HEK293 (cell line): ENCODE data around the gene NEUROG3.
A peak's percentile ranks its signal among the peaks of the same experiment; 100 is the strongest.

Source experiments
- CTCF ChIA-PET: fragments of 350-600 bp; formaldehyde crosslinking; extraction: SDS; loops from one replicate; lab custom pipeline; 2021; ENCODE audit warnings: antibody characterized with exemption; lab: Yijun Ruan, JAX
- POLR2A ChIA-PET: fragments of 300-600 bp; formaldehyde crosslinking; extraction: SDS; loops from one replicate; lab custom pipeline; 2020; ENCODE audit warnings: antibody characterized with exemption, inconsistent platforms; lab: Yijun Ruan, JAX
- H3K27ac ChIP-seq: fragments of 200-500 bp; sonication (Bioruptor generic); 2 replicates; pipeline ENCODE4 v1.5.1; 2014; ENCODE audit warnings: low read depth, low read length, control low read depth, inconsistent platforms; ENCODE audit errors: extremely low read depth
- H3K36me3 ChIP-seq, 2 experiments: fragments of 200-500 bp in 1 of 2; sonication (Bioruptor generic) in 1 of 2; 1 replicate in 1 of 2; 2 replicates in 1 of 2; pipeline ENCODE4 v1.5.1; 2014 to 2017; ENCODE audit warnings: inconsistent platforms in 2 of 2, low read length in 2 of 2; ENCODE audit not compliant: control insufficient read depth in 2 of 2, insufficient read depth in 1 of 2
- H3K4me1 ChIP-seq: fragments of 200-500 bp; sonication (Bioruptor generic); 2 replicates; pipeline ENCODE4 v1.5.1; 2014; ENCODE audit warnings: mild to moderate bottlenecking, low read length, inconsistent platforms; ENCODE audit not compliant: control insufficient read depth, insufficient read depth
- H3K4me3 ChIP-seq: 2 replicates; pipeline ENCODE4 v1.5.1; 2011; ENCODE audit warnings: low read depth, mild to moderate bottlenecking, control low read depth, low read length, moderate library complexity
- H3K9me3 ChIP-seq: fragments of 200-500 bp; sonication (Bioruptor generic); 2 replicates; pipeline ENCODE4 v1.5.1; 2014; ENCODE audit warnings: low read depth, low read length, inconsistent platforms; ENCODE audit not compliant: control insufficient read depth, insufficient read depth
- GLI2 ChIP-seq: fragments of 450-650 bp; formaldehyde crosslinking; IDR thresholded peaks from 2 replicates; pipeline ENCODE4; 2017; ENCODE audit warnings: missing biosample characterization, missing genetic modification characterization, low read depth, borderline replicate concordance
- GLIS1 ChIP-seq: fragments of 450-650 bp; formaldehyde crosslinking; IDR thresholded peaks from 2 replicates; pipeline ENCODE4 v1.5.1; 2016; ENCODE audit warnings: missing biosample characterization, missing genetic modification characterization
- GLIS2 ChIP-seq: fragments of 450-650 bp; formaldehyde crosslinking; IDR thresholded peaks from 2 replicates; pipeline ENCODE4 v1.5.1; 2016; ENCODE audit warnings: missing biosample characterization, missing genetic modification characterization
- PATZ1 ChIP-seq: fragments of 450-650 bp; formaldehyde crosslinking; IDR thresholded peaks from 2 replicates; pipeline ENCODE4 v1.5.1; 2016; ENCODE audit warnings: missing biosample characterization, missing genetic modification characterization
- SP2 ChIP-seq: fragments of 450-650 bp; formaldehyde crosslinking; IDR thresholded peaks from 2 replicates; pipeline ENCODE4 v1.5.1; 2016; ENCODE audit warnings: missing biosample characterization, missing genetic modification characterization
- SP3 ChIP-seq: fragments of 450-650 bp; formaldehyde crosslinking; IDR thresholded peaks from 2 replicates; pipeline ENCODE4 v1.5.1; 2016; ENCODE audit warnings: missing biosample characterization, missing genetic modification characterization
- ZBTB11 ChIP-seq: fragments of 450-650 bp; formaldehyde crosslinking; conservative IDR thresholded peaks from 2 replicates; pipeline ENCODE4 v1.5.1; 2016; ENCODE audit warnings: low read depth, missing biosample characterization, missing genetic modification characterization
- ZBTB17 ChIP-seq: fragments of 450-650 bp; formaldehyde crosslinking; IDR thresholded peaks from 2 replicates; pipeline ENCODE4 v1.5.1; 2016; ENCODE audit warnings: missing biosample characterization, missing genetic modification characterization
- ZBTB20 ChIP-seq: fragments of 450-650 bp; formaldehyde crosslinking; IDR thresholded peaks from 2 replicates; pipeline ENCODE4 v1.5.1; 2016; ENCODE audit warnings: missing biosample characterization, missing genetic modification characterization
- ZBTB48 ChIP-seq: fragments of 450-650 bp; formaldehyde crosslinking; IDR thresholded peaks from 2 replicates; pipeline ENCODE4 v1.5.1; 2016; ENCODE audit warnings: missing biosample characterization, missing genetic modification characterization
- ZFHX2 ChIP-seq: fragments of 450-650 bp; formaldehyde crosslinking; conservative IDR thresholded peaks from 2 replicates; pipeline ENCODE4 v1.5.1; 2016; ENCODE audit warnings: missing biosample characterization, missing genetic modification characterization
- ZIC2 ChIP-seq: fragments of 450-650 bp; formaldehyde crosslinking; IDR thresholded peaks from 2 replicates; pipeline ENCODE4 v1.5.1; 2016; ENCODE audit warnings: missing biosample characterization, missing genetic modification characterization
- ZNF175 ChIP-seq: fragments of 450-650 bp; formaldehyde crosslinking; IDR thresholded peaks from 2 replicates; pipeline ENCODE4 v1.5.1; 2016; ENCODE audit warnings: missing biosample characterization, missing genetic modification characterization
- ZNF184 ChIP-seq: fragments of 450-650 bp; IDR thresholded peaks from 2 replicates; pipeline ENCODE4 v1.5.1; 2018; ENCODE audit warnings: missing biosample characterization, mild to moderate bottlenecking, missing genetic modification characterization
- ZNF223 ChIP-seq: fragments of 450-650 bp; formaldehyde crosslinking; IDR thresholded peaks from 2 replicates; pipeline ENCODE4 v1.5.1; 2016; ENCODE audit warnings: missing biosample characterization, missing genetic modification characterization
- ZNF335 ChIP-seq: fragments of 450-650 bp; formaldehyde crosslinking; conservative IDR thresholded peaks from 2 replicates; pipeline ENCODE4 v1.5.1; 2016; ENCODE audit warnings: missing biosample characterization, missing genetic modification characterization
- ZNF366 ChIP-seq: fragments of 450-650 bp; formaldehyde crosslinking; conservative IDR thresholded peaks from 2 replicates; pipeline ENCODE4 v1.5.1; 2016; ENCODE audit warnings: missing biosample characterization, missing genetic modification characterization
- ZNF394 ChIP-seq: fragments of 450-650 bp; formaldehyde crosslinking; IDR thresholded peaks from 2 replicates; pipeline ENCODE4 v1.5.1; 2016; ENCODE audit warnings: missing biosample characterization, missing genetic modification characterization, mild to moderate bottlenecking, moderate library complexity, borderline replicate concordance
- ZNF423 ChIP-seq: fragments of 450-650 bp; formaldehyde crosslinking; IDR thresholded peaks from 2 replicates; pipeline ENCODE4 v1.5.1; 2016; ENCODE audit warnings: missing biosample characterization, missing genetic modification characterization
- ZNF585B ChIP-seq: fragments of 450-650 bp; formaldehyde crosslinking; IDR thresholded peaks from 2 replicates; pipeline ENCODE4 v1.5.1; 2016; ENCODE audit warnings: missing biosample characterization, missing genetic modification characterization
- ZNF596 ChIP-seq: fragments of 450-650 bp; IDR thresholded peaks from 2 replicates; pipeline ENCODE4 v1.5.0; 2018; ENCODE audit warnings: missing biosample characterization, mild to moderate bottlenecking, missing genetic modification characterization, moderate library complexity
- ZNF639 ChIP-seq: fragments of 450-650 bp; formaldehyde crosslinking; IDR thresholded peaks from 2 replicates; pipeline ENCODE4 v1.5.1; 2016; ENCODE audit warnings: missing biosample characterization, missing genetic modification characterization
- ZNF707 ChIP-seq: fragments of 450-650 bp; formaldehyde crosslinking; IDR thresholded peaks from 2 replicates; pipeline ENCODE4 v1.5.1; 2016; ENCODE audit warnings: missing biosample characterization, missing genetic modification characterization
- ZNF768 ChIP-seq: fragments of 450-650 bp; formaldehyde crosslinking; IDR thresholded peaks from 2 replicates; pipeline ENCODE4 v1.5.1; 2018; ENCODE audit warnings: missing biosample characterization, mild to moderate bottlenecking, missing genetic modification characterization

NEUROG3 gene

GRCh38 chr10:69575164-69575722 is 2.0 kb upstream of the NEUROG3 start:
- Histone ChIP-seq H3K9me3 (no peaks in the 10 kb centered on the region), H3K36me3 (no peaks in the 10 kb centered on the region), H3K4me1 (peaks cover 6% of the 10 kb centered on the region; the same call in 1 of the 2 replicates)
- POLR2A ChIA-PET: interaction anchor here (0.6 kb wide), 1 partner anchor 842 kb away, joined by 3 read pairs; no protein-coding TSS in a partner anchor
- CTCF ChIA-PET: interaction anchor here (1.7 kb wide), 1 partner anchor 167 kb away, joined by 5 read pairs; no protein-coding TSS in a partner anchor
- no peak for TF ChIP-seq ZNF223
- TF ChIP-seq ZNF184: no peak
- TF ChIP-seq ZNF768: peak; percentile 90
- TF ChIP-seq, all 188 proteins: peak for 1
- no peak overlapping the region for H3K27ac ChIP-seq
- H3K4me3 ChIP-seq: no peak overlapping the region

GRCh38 chr10:69574571-69574978 is 1.4 kb upstream of the NEUROG3 start:
- no peak overlapping the region for H3K4me3 ChIP-seq

More at GRCh38 chr10:69574571-69574978, 1.4 kb upstream of the NEUROG3 start:
- Histone ChIP-seq H3K9me3 (no peaks in the 10 kb centered on the region), H3K27ac (no peak overlapping the region), H3K4me1 (peaks cover 6% of the 10 kb centered on the region; the same call in 1 of the 2 replicates), H3K36me3 (no peaks in the 10 kb centered on the region)
- TF ChIP-seq ZBTB17 (tag by site-specific recombination) (peak; percentile 93), ZFHX2 (no peak), SP2 (peak; percentile 72), ZNF596 (tag by site-specific recombination) (no peak), SP3 (0 out of 2 replicates have a peak, but pooled peaks have one; percentile 32), GLIS1 (tag by site-specific recombination) (peak; percentile 77; the same call in 1 of the 2 replicates), PATZ1 (tag by site-specific recombination) (0 out of 2 replicates have a peak, but pooled peaks have one; percentile 21), ZNF335 (tag by site-specific recombination) (peak; percentile 57; the same call in 1 of the 2 replicates), ZNF639 (tag by site-specific recombination) (0 out of 2 replicates have a peak, but pooled peaks have one; percentile 17), GLI2 (tag by site-specific recombination) (no peak), ZIC2 (peak; percentile 24; the same call in 1 of the 2 replicates), ZNF394 (tag by site-specific recombination) (peak; percentile 54; the same call in 1 of the 2 replicates), ZNF366 (tag by site-specific recombination) (peak; percentile 82), ZNF423 (tag by site-specific recombination) (no peak), ZBTB48 (tag by site-specific recombination) (peak; percentile 84), ZBTB11 (tag by site-specific recombination) (peak; percentile 36; the same call in 1 of the 2 replicates), ZNF585B (peak; percentile 60), GLIS2 (0 out of 2 replicates have a peak, but pooled peaks have one; percentile 17), ZNF175 (tag by site-specific recombination) (no peak), ZBTB20 (tag by site-specific recombination) (peak; percentile 88), ZNF707 (tag by site-specific recombination) (no peak)
- POLR2A ChIA-PET: interaction anchor here (0.5 kb wide), 1 partner anchor 672 kb away, joined by 7 read pairs; no protein-coding TSS in a partner anchor
- CTCF ChIA-PET: interaction anchor here (1.2 to 1.7 kb wide), 2 partner anchors 64 to 166 kb away, joined by 4 to 5 read pairs; no protein-coding TSS in a partner anchor
